Nephron (organoid): ENCODE measurements around the gene TSPAN14.

Experiments
- H3K27ac Mint-ChIP-seq, 3 experiments: 2 replicates each; pipeline ENCODE4 v1.8.0; 2020; ENCODE audit warnings: mixed read lengths in 3 of 3, mild to moderate bottlenecking in 2 of 3, moderate library complexity in 1 of 3
- H3K27me3 Mint-ChIP-seq: 2 replicates; pipeline ENCODE4 v1.8.0; 2021; ENCODE audit warnings: low read depth, mild to moderate bottlenecking, moderate library complexity, mixed read lengths
- H3K36me3 Mint-ChIP-seq: 2 replicates; pipeline ENCODE4 v1.8.0; 2020; ENCODE audit warnings: low read depth, mixed read lengths
- H3K4me1 Mint-ChIP-seq: 2 replicates; pipeline ENCODE4 v1.8.0; 2020; ENCODE audit warnings: mixed read lengths
- H3K4me3 Mint-ChIP-seq, 3 experiments: 2 replicates each; pipeline ENCODE4 v1.8.0; 2020; ENCODE audit warnings: mild to moderate bottlenecking in 3 of 3, mixed read lengths in 3 of 3, moderate library complexity in 2 of 3
- H3K9me3 Mint-ChIP-seq: 2 replicates; pipeline ENCODE4 v1.8.0; 2020; ENCODE audit warnings: mixed read lengths
- TF ChIP-seq, protein P1 (sequence below), 3 experiments: fragments of 200-600 bp; sonication (generic); IDR thresholded peaks; one replicate each; pipeline ENCODE4 v1.5.0; 2021; ENCODE audit warnings: antibody characterized with exemption in 3 of 3; ENCODE audit not compliant: unreplicated experiment in 3 of 3

The TSPAN14 gene

GRCh38 chr10:80487791-80488538 is 33.9 kb downstream of the TSPAN14 start:
- no peak overlapping the region for H3K27ac Mint-ChIP-seq
- H3K4me3 Mint-ChIP-seq, result no peak overlapping the region
- H3K27me3 Mint-ChIP-seq, result no peaks in the 10 kb centered on the region
- TF ChIP-seq, protein P1, sequence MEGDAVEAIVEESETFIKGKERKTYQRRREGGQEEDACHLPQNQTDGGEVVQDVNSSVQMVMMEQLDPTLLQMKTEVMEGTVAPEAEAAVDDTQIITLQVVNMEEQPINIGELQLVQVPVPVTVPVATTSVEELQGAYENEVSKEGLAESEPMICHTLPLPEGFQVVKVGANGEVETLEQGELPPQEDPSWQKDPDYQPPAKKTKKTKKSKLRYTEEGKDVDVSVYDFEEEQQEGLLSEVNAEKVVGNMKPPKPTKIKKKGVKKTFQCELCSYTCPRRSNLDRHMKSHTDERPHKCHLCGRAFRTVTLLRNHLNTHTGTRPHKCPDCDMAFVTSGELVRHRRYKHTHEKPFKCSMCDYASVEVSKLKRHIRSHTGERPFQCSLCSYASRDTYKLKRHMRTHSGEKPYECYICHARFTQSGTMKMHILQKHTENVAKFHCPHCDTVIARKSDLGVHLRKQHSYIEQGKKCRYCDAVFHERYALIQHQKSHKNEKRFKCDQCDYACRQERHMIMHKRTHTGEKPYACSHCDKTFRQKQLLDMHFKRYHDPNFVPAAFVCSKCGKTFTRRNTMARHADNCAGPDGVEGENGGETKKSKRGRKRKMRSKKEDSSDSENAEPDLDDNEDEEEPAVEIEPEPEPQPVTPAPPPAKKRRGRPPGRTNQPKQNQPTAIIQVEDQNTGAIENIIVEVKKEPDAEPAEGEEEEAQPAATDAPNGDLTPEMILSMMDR (IDR thresholded peaks at IDR 0.05; ENCODE audit: unreplicated experiment in 3 of 3), result no peak
- H3K36me3 Mint-ChIP-seq, result peaks cover 47% of the 10 kb centered on the region
- no peaks in the 10 kb centered on the region for H3K9me3 Mint-ChIP-seq
- peaks cover 50% of the 10 kb centered on the region for H3K4me1 Mint-ChIP-seq

DNA sequence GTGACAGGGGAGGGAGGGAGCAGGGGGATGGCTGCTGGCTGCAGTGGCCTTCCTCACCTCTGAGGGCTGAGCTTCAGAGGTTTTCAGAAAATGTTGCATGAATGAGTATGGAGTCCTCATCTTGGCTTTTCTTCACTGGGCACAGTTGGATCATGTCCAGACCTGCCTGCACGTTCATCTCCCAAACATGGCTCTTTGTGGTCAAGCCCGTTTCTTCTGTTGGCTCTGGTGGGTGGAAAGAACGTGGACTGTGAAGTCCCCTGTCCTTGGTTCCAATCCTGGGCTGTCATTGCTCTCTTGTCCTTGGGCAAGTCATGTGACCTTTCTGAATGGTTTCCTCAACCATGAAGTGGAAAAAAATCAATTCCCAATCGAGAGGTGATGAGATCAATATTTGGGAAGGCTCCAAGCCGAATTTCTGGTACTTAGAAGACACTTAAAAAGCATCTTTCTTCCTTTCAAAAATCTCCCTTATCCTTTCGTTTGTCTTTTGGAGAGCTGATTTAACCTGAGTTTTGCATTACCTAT is 34.5 kb downstream of the TSPAN14 start:
- H3K27ac Mint-ChIP-seq, result no peak overlapping the region

GRCh38 chr10:80489371-80490112 is 35.4 kb downstream of the TSPAN14 start:
- Mint-ChIP-seq H3K27me3 (no peaks in the 10 kb centered on the region), H3K9me3 (no peaks in the 10 kb centered on the region), H3K27ac (peak overlapping the region in 2 of 3 experiments; percentile 1 to 8), H3K4me1 (peaks cover 58% of the 10 kb centered on the region), H3K36me3 (peaks cover 59% of the 10 kb centered on the region), H3K4me3 (no peak overlapping the region)
- TF ChIP-seq, protein P1 (IDR thresholded peaks at IDR 0.05; ENCODE audit: unreplicated experiment in 3 of 3), result no peak

More for the DNA sequence above, 34.5 kb downstream of the TSPAN14 start:
- Mint-ChIP-seq H3K27me3 (no peaks in the 10 kb centered on the region), H3K36me3 (peaks cover 52% of the 10 kb centered on the region), H3K4me3 (no peak overlapping the region), H3K4me1 (peaks cover 54% of the 10 kb centered on the region), H3K9me3 (no peaks in the 10 kb centered on the region)
- TF ChIP-seq, protein P1 (IDR thresholded peaks at IDR 0.05; ENCODE audit: unreplicated experiment in 3 of 3), result no peak

DNA sequence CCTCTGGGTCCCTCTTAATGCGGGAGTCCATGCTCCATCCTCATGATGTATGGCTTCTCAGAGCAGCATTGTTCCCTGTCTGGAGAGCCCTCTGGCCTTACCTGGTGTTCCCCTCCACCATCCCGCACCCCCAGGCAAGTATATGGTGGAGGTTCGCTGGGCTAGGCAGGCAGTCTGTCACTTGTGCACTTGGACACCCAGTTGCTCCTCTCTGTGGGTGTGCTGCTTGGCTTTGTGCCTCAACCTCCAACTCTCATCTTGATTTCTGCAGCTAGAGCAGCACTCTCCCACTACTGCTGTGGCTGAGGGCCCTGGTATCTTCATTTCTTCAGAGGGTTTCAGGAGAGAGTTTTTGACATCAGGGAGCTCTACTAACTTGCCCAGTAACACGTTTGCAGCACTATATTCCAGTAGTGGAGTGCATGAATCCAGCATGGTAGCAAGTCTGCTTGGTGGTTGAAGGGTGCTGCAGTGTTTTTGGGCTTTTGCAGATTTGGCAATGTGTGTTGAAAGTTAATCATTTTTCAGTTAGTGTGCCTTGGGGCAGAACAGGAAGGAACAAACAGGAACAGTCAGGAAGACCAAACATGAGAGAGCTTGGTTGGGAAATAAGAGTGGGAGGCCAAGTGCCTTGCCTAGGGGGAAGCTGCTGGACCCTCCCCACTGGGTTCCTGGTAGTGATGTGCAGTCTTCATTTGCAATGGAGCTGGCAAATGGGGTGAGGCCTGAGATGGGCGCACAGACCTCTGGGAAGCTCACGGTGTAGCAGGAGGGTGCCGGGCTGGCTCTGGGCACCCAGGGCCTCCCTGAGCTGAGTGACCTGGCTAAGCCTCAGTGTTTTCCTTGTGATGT is 37.4 kb downstream of the TSPAN14 start:
- H3K9me3 Mint-ChIP-seq, result peaks cover under 1% of the 10 kb centered on the region
- peak overlapping the region; percentile 34 to 68 (median 55) for H3K27ac Mint-ChIP-seq
- H3K36me3 Mint-ChIP-seq, result peaks cover 72% of the 10 kb centered on the region
- H3K4me3 Mint-ChIP-seq, result no peak overlapping the region
- peaks cover 46% of the 10 kb centered on the region for H3K4me1 Mint-ChIP-seq
- TF ChIP-seq, protein P1 (IDR thresholded peaks at IDR 0.05; ENCODE audit: unreplicated experiment in 3 of 3), result no peak
- H3K27me3 Mint-ChIP-seq, result no peaks in the 10 kb centered on the region

GRCh38 chr10:80492848-80493521 is 38.9 kb downstream of the TSPAN14 start:
- Mint-ChIP-seq H3K4me3 (no peak overlapping the region), H3K27me3 (no peaks in the 10 kb centered on the region), H3K4me1 (peaks cover 51% of the 10 kb centered on the region), H3K36me3 (peaks cover 84% of the 10 kb centered on the region), H3K27ac (peak overlapping the region; percentile 0 to 68 (median 40)), H3K9me3 (peaks cover 9% of the 10 kb centered on the region)
- TF ChIP-seq, protein P1 (IDR thresholded peaks at IDR 0.05; ENCODE audit: unreplicated experiment in 3 of 3), result no peak
